SK-N-SH (cell line): ENCODE measurements around the gene C14orf93. TPM values are rescaled to one million over a fixed set of nuclear protein-coding genes. Genes with fewer than 3 reads are reported as not detected.
"Not testable (repeated sequence)": the region's sequence is repeated elsewhere in the genome, so short reads cannot be mapped to it uniquely, and the experiment has no call there.

Source experiments
- CTCF ChIA-PET: fragments of 300-600, 350-600 bp; formaldehyde crosslinking; extraction: SDS; loops from one replicate; lab custom pipeline; 2021; lab: Yijun Ruan, JAX
- POLR2A ChIA-PET: fragments of 350-600 bp; sonication (Branson Sonifier 250); formaldehyde crosslinking; extraction: SDS; loops from one replicate; lab custom pipeline; 2020; ENCODE audit warnings: antibody characterized with exemption, inconsistent platforms; lab: Yijun Ruan, JAX
- DNase-seq: peaks from one replicate; pipeline ENCODE4 v3.0.0; 2012
- H2AFZ ChIP-seq: fragments of 200-600 bp; sonication (generic); 2 replicates; pipeline ENCODE4 v1.8.1; 2016; ENCODE audit warnings: antibody characterized with exemption, mild to moderate bottlenecking, low read depth
- H3F3A ChIP-seq: fragments of 200-600 bp; sonication (generic); replicated peaks from 2 replicates; pipeline ENCODE3; 2016; ENCODE audit warnings: antibody characterized with exemption, mild to moderate bottlenecking; ENCODE audit not compliant: insufficient read depth
- H3K27ac ChIP-seq, 2 experiments: fragments of 200-500 bp in 1 of 2; fragments of 200-600 bp in 1 of 2; sonication (Bioruptor generic) in 1 of 2; sonication (generic), shearing (Covaris generic) in 1 of 2; 2 replicates each; pipeline versions ENCODE4 v1.5.1 to v1.6.1; 2014 to 2016; ENCODE audit warnings: low read depth in 2 of 2, inconsistent platforms in 1 of 2, low read length in 1 of 2, mild to moderate bottlenecking in 1 of 2, mixed read lengths in 1 of 2
- H3K27me3 ChIP-seq: fragments of 200-600 bp; sonication (generic), shearing (Covaris generic); 2 replicates; pipeline ENCODE4 v1.6.1; 2016; ENCODE audit warnings: mixed run types; ENCODE audit not compliant: insufficient read depth
- H3K36me3 ChIP-seq, 2 experiments: fragments of 200-500 bp in 1 of 2; fragments of 200-600 bp in 1 of 2; sonication (Bioruptor generic) in 1 of 2; sonication (generic) in 1 of 2; replicated peaks in 1 of 2; 2 replicates each; pipeline versions ENCODE3 to v1.5.1; 2014 to 2016; ENCODE audit warnings: low read length in 1 of 2, mild to moderate bottlenecking in 1 of 2; ENCODE audit not compliant: insufficient read depth in 2 of 2, control insufficient read depth in 1 of 2
- H3K4me1 ChIP-seq, 2 experiments: fragments of 200-500 bp in 1 of 2; fragments of 200-600 bp in 1 of 2; sonication (Bioruptor generic) in 1 of 2; sonication (generic), shearing (Covaris generic) in 1 of 2; 2 replicates each; pipeline versions ENCODE4 v1.5.1 to v1.6.1; 2014 to 2016; ENCODE audit warnings: low read depth in 1 of 2, low read length in 1 of 2, mixed run types in 1 of 2; ENCODE audit not compliant: insufficient read depth in 2 of 2, control insufficient read depth in 1 of 2
- H3K4me2 ChIP-seq: fragments of 200-600 bp; sonication (generic), shearing (Covaris generic); 2 replicates; pipeline ENCODE4 v1.6.1; 2017; ENCODE audit warnings: mixed run types
- H3K4me3 ChIP-seq, 2 experiments: fragments of 200-500 bp in 1 of 2; fragments of 200-600 bp in 1 of 2; sonication (Bioruptor generic) in 1 of 2; sonication (generic), shearing (Covaris generic) in 1 of 2; 2 replicates each; pipeline versions ENCODE4 v1.5.1 to v1.8.1; 2014 to 2016; ENCODE audit warnings: low read depth in 2 of 2, inconsistent platforms in 1 of 2, low read length in 1 of 2, mild to moderate bottlenecking in 1 of 2, mixed read lengths in 1 of 2, moderate library complexity in 1 of 2
- H3K79me2 ChIP-seq: fragments of 200-600 bp; sonication (generic); 2 replicates; pipeline ENCODE4 v1.8.1; 2017; ENCODE audit warnings: mild to moderate bottlenecking; ENCODE audit not compliant: insufficient read depth
- H3K9ac ChIP-seq: fragments of 200-600 bp; sonication (generic); 2 replicates; pipeline ENCODE4 v1.6.1; 2017; ENCODE audit warnings: mixed run types
- H3K9me2 ChIP-seq: fragments of 200-600 bp; sonication (generic); 2 replicates; pipeline ENCODE4 v1.6.1; 2017; ENCODE audit warnings: mixed run types
- H3K9me3 ChIP-seq: fragments of 200-600 bp; sonication (generic); 2 replicates; pipeline ENCODE4 v1.6.1; 2017; ENCODE audit warnings: mixed run types, mild to moderate bottlenecking, moderate library complexity
- H4K20me1 ChIP-seq: fragments of 200-600 bp; sonication (generic); 2 replicates; pipeline ENCODE4 v1.6.1; 2017; ENCODE audit warnings: mild to moderate bottlenecking, mixed run types; ENCODE audit not compliant: insufficient read depth
- ELF1 ChIP-seq: IDR thresholded peaks from 2 replicates; pipeline ENCODE4 v1.4.0; 2012
- FOXM1 ChIP-seq: IDR thresholded peaks from 2 replicates; pipeline ENCODE4 v1.4.0; 2012; ENCODE audit warnings: low read depth, mild to moderate bottlenecking
- GABPA ChIP-seq: IDR thresholded peaks from 2 replicates; pipeline ENCODE4 v1.4.0; 2012; ENCODE audit warnings: low read depth, mild to moderate bottlenecking
- IRF3 ChIP-seq: fragments of 150-350 bp; IDR thresholded peaks from 2 replicates; pipeline ENCODE4 v1.6.1; 2016; ENCODE audit warnings: mild to moderate bottlenecking, low read depth, low read length
- MAX ChIP-seq: IDR thresholded peaks from 2 replicates; pipeline ENCODE4 v1.4.0; 2012; ENCODE audit warnings: low read depth
- MXI1 ChIP-seq: IDR thresholded peaks from 2 replicates; pipeline ENCODE4 v1.6.1; 2012; ENCODE audit warnings: mild to moderate bottlenecking, low read depth, low read length, improper control_type of control experiment
- NFIC ChIP-seq: IDR thresholded peaks from 2 replicates; pipeline ENCODE4 v1.4.0; 2012; ENCODE audit warnings: borderline replicate concordance
- RFX5 ChIP-seq: IDR thresholded peaks from 2 replicates; pipeline ENCODE4 v1.6.1; 2012; ENCODE audit warnings: mild to moderate bottlenecking, improper control_type of control experiment, low read length
- SIN3A ChIP-seq: IDR thresholded peaks from 2 replicates; pipeline ENCODE4 v1.6.1; 2012; ENCODE audit warnings: low read depth, mild to moderate bottlenecking, low read length, moderate library complexity, borderline replicate concordance
- TEAD4 ChIP-seq: IDR thresholded peaks from 2 replicates; pipeline ENCODE4 v1.4.0; 2012; ENCODE audit warnings: mild to moderate bottlenecking, borderline replicate concordance; ENCODE audit not compliant: insufficient read depth
- YY1 ChIP-seq: IDR thresholded peaks from 2 replicates; pipeline ENCODE4 v1.4.0; 2012; ENCODE audit warnings: low read depth, mild to moderate bottlenecking
- WGBS: methylation state at CpG from one replicate; pipeline ENCODE4 v1.1.6; 2017; ENCODE audit warnings: low lambda C conversion rate; 5-methylcytosine and 5-hydroxymethylcytosine counted together
- polyA plus RNA-seq, 3 experiments: library from polyadenylated mRNA; depleted of rRNA; stranded (reverse); fragments of >200 nt; gene quantifications; 2 replicates each; pipeline ENCODE4 v1.2.3, GENCODE V29; 2012
- TF ChIP-seq, protein P1 (sequence below): fragments of 150-350 bp; IDR thresholded peaks from 2 replicates; pipeline ENCODE4 v1.6.1; 2017; ENCODE audit warnings: antibody characterized with exemption, low read length, low read depth, borderline replicate concordance

C14orf93 gene
- polyA plus RNA-seq, 1 of the 3 experiments (the other 2 are of a cell fraction): 9.1 TPM

DNA sequence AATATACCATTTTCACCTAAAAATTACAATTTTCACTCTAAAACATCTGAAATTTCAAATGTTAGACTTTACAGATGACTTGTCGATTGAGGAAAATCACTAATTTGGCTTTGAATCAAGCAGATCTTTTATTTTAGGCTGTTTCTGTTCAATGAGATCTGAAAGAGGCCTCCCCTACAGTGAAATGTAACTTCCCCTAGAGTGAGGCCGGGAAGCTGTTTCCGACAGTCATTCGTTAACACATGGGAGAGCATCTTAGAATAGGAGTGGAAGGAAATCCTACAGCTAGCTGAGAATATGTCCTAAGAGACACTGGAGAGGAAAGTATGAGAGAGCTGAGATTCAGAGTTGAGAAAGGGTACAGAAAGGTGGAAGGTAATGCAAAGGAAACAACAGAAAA, 5.7 kb upstream of the C14orf93 start:
- DNase-seq: no peak
- H3K4me3 ChIP-seq: no peak overlapping the region
- no peak overlapping the region for H3K27ac ChIP-seq
- H3K4me1 ChIP-seq: peaks cover 0 to 11% of the 10 kb centered on the region in 2 experiments; a peak in 1 of 4 replicates
- no peak overlapping the region for H3K9ac ChIP-seq
- H3K4me2 ChIP-seq: no peak overlapping the region
- H3F3A ChIP-seq: peaks cover 11% of the 10 kb centered on the region
- POLR2A ChIA-PET: interaction anchor here (1.7 kb wide), 1 partner anchor 9 kb away, joined by 6 read pairs; no protein-coding TSS in a partner anchor
- WGBS: 96% methylated on average over 4 of the region's 4 CpGs
- no peaks in the 10 kb centered on the region for H3K9me2 ChIP-seq
- H2AFZ ChIP-seq: no peak overlapping the region
- no peaks in the 10 kb centered on the region for H3K9me3 ChIP-seq
- TF ChIP-seq TEAD4 (no peak), IRF3 (no peak), MAX (no peak), YY1 (no peak), FOXM1 (no peak), GABPA (no peak), RFX5 (no peak), SIN3A (no peak), ELF1 (no peak), NFIC (no peak), MXI1 (no peak)
- TF ChIP-seq, protein P1, sequence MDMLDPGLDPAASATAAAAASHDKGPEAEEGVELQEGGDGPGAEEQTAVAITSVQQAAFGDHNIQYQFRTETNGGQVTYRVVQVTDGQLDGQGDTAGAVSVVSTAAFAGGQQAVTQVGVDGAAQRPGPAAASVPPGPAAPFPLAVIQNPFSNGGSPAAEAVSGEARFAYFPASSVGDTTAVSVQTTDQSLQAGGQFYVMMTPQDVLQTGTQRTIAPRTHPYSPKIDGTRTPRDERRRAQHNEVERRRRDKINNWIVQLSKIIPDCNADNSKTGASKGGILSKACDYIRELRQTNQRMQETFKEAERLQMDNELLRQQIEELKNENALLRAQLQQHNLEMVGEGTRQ: no peak
- TF ChIP-seq, all 33 proteins: peak for 0
- no peaks in the 10 kb centered on the region for H3K27me3 ChIP-seq
- CTCF ChIA-PET: interaction anchor here (0.8 to 3.6 kb wide), 11 partner anchors 9 to 53 kb away, joined by 3 to 18 read pairs (median 4); partner anchors contain the start of genes AJUBA and CDH24
- H3K79me2 ChIP-seq: no peaks in the 10 kb centered on the region
- H4K20me1 ChIP-seq: no peaks in the 10 kb centered on the region
- H3K36me3 ChIP-seq: no peaks in the 10 kb centered on the region

DNA sequence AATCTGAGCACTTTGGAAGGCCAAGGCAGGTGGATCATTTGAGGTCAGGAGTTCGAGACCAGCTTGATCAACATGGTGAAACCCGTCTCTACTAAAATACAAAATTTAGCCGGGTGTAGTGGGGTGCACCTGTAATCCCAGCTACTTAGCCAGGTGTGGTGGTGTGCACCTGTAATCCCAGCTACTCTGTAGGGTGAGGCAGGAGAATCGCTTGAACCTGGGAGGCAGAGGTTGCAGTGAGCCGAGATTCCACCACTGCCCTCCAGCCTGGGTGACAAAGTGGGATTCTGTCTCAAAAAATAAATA, 3.8 kb upstream of the C14orf93 start:
- peaks cover 15% of the 10 kb centered on the region for H3F3A ChIP-seq
- H3K79me2 ChIP-seq, POLR2A ChIA-PET, H2AFZ ChIP-seq, H4K20me1 ChIP-seq, H3K9me2 ChIP-seq, DNase-seq, H3K36me3 ChIP-seq, H3K9me3 ChIP-seq, H3K9ac ChIP-seq, H3K4me2 ChIP-seq, H3K27me3 ChIP-seq, H3K4me3 ChIP-seq, H3K27ac ChIP-seq: not testable (repeated sequence)
- peaks cover 7 to 17% of the 10 kb centered on the region in 2 experiments; a peak in 3 of 4 replicates for H3K4me1 ChIP-seq
- 92% methylated on average over 5 of the region's 5 CpGs for WGBS
- CTCF ChIA-PET: interaction anchor here (0.9 to 4.2 kb wide), 7 partner anchors 10 to 45 kb away, joined by 4 to 29 read pairs (median 4); partner anchors contain the start of gene AJUBA
